CD4-positive, alpha-beta T cell treated with Interleukin-4 for 4 hours (primary cell): Measurements from ENCODE around the gene EVPL.
"Not testable (repeated sequence)": the region's sequence is repeated elsewhere in the genome, so short reads cannot be mapped to it uniquely, and the experiment has no call there.

Experiments
- DNase-seq: peaks from one replicate; pipeline ENCODE4 v3.0.0-alpha.2; 2020

Gene EVPL

GRCh38 chr17:75996665-75997590 lies 30.2 kb downstream of the EVPL start:
- DNase-seq, result peak; percentile 30

DNA sequence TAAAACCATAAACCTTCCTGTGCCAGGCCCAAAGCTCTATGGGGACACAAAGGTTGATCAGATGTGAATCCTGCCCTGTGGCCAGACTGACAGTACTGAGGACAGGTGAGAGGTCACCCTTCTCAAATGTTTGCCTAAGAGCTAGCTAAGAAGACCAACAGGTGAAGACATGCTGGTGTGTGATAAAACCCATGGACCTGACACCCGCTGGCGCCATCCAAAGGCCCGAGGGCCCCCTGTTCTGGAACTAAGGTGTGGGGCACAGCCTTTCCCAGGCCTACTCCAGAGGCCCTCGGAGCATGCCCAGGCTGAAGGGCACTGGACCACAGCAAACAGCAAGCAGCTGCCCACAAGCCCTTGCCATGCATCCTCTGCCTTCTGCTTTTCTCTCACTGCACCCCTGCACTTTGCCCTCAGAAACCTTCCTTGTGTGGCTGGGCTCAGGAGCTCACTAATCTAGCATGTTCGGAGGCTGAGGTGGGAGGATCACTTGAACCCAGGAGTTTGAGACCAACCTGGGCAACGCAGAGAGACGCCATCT lies 31.7 kb downstream of the EVPL start:
- DNase-seq, result no peak

DNA sequence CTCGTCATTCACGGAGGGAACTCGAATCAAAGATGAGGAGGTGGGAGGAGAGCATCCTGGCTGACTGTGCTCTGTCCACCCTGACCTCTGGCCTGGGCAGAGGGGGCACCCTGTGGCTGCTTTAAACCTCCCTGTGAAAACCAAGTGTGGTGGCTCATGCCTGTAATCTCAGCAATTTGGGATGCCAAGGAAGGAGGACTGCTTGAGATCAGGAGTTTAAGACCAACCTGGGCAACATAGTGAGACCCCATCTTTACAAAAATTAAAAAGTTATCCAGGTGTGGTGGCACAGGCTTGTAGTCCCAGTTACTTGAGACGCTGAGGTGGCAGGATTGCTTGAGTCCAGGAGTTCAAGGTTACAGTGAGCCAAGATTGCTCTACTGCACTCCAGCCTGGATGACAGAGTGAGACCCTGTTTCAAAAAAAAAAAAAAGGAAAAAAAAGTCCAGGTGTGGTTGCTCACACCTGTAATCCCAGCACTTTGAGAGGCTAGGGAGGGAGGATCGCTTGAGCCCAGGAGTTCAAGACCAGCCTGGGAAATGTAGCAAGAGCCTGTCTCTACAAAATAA lies 32.2 kb downstream of the EVPL start:
- DNase-seq, result no peak

DNA sequence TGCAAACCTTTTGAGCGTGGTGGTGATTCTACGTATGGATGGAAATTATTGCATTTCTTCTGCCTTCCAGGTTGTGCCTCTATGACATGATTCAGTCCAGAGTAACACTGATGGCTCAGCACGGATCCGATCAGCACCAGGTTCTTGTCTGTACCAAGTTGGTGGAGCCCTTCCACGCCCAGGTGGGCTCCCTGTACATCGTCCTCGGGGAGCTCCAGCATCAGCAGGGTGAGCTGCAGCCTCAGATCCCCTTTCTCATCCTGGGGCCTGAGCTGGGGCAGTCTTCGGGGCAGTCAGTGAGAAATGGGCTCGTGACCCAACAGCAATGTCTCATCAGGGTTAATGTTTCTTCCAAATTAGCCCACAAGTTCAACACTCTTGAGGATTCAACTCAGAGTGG lies 35.7 kb downstream of the EVPL start:
- no peak for DNase-seq

DNA sequence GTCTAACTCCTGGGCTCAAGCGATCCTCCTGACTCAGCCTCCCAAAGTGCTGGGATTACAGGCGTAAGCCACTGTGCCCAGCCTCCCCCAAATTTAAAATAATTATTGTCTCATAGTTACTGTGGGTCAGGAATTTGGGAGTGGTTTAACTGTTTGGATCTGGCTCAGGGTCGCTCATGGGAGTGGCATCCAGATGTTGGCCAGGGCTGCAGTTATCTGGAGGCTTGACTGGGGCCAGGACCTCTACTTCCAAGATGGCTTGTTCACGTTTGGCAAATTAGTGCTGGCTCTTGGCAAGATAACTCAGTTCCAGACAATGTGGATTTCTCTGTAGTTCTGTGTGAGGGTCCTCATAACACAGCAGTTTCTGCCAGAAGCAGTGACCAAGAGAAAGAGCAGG lies 40.1 kb downstream of the EVPL start:
- DNase-seq, result no peak

DNA sequence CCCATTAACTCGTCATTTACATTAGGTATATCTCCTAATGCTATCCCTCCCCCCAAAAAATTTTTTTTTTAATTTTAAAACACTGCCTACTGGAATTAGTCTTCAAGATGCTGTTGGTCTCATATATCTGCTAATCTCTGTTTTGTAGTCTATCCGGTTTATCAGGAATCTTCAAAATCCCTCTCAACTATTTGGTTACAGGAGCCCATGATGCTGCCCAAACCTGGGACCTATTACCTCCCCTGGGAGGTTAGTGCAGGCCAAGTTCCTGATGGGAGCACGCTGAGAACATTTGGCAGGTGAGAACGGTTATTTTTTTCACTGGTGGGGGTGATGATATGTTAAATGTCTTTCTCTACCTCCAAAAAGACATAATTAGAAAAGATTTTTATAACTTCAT lies 41.1 kb downstream of the EVPL start:
- DNase-seq, result no peak

GRCh38 chr17:75983501-75984181 lies 43.5 kb downstream of the EVPL start:
- no peak for DNase-seq

DNA sequence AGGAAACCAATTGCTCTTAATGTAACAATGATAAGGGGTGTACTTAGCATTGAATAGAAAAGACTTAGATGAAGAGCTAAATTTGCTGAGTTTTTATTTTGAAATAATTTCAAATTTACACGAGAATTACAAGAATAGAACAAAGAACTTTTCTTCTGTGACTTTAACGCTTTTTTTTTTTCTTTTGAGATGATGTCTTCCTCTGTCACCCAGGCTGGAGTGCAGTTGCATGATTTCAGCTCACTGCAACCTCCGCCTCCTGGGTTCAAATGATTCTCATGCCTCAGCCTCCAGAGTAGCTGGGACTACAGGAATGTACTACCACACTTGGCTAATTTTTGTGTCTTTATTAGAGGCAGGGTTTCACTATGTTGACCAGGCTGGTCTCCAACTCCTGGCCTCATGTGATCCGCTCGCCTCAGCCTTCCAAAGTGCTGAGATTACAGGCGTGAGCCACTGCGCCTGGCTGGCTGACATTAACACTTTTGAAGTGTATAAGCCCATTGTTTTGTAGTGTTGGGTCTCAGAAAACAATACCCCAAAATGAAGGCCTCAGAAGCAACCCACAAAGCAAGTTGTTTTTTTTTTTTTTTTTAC lies 46.0 kb downstream of the EVPL start:
- no peak for DNase-seq

DNA sequence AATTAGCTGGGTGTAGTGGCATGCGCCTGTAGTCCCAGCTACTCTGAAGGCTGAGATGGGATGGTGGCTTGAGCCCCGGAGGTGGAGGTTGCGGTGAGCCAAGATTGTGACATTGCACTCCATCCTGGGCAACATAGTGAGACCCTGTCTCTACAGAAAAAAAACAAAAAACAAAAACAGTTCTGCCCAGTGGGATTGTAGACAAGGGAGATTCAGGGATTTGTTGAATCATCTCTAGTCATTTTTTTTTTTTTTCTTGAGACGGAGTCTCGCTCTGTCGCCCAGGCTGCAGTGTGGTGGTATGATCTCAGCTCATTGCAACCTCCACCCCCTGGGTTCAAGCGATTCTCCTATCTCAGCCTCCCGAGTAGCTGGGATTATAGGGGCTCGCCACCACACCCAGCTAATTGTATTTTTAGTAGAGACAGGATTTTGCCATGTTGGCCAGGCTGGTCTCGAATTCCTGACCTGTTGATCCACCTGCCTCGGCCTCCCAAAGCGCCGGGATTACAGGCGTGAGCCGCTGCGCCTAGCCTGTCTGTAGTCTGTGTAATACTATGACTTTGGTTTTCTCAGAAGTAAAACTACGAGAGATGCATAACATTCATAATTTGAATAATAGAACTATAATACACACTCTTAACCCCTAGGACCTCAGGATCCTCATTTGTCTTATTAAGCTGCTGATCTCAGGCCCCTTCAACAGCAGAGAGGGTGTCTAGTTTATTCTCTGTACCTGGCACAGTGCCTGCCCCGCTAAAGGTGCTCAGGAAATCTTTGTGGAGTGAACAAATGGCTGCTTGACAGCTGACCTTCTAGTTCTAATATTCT lies 46.7 kb downstream of the EVPL start:
- DNase-seq, result no peak

GRCh38 chr17:75979705-75980187 lies 47.4 kb downstream of the EVPL start:
- DNase-seq, result no peak

DNA sequence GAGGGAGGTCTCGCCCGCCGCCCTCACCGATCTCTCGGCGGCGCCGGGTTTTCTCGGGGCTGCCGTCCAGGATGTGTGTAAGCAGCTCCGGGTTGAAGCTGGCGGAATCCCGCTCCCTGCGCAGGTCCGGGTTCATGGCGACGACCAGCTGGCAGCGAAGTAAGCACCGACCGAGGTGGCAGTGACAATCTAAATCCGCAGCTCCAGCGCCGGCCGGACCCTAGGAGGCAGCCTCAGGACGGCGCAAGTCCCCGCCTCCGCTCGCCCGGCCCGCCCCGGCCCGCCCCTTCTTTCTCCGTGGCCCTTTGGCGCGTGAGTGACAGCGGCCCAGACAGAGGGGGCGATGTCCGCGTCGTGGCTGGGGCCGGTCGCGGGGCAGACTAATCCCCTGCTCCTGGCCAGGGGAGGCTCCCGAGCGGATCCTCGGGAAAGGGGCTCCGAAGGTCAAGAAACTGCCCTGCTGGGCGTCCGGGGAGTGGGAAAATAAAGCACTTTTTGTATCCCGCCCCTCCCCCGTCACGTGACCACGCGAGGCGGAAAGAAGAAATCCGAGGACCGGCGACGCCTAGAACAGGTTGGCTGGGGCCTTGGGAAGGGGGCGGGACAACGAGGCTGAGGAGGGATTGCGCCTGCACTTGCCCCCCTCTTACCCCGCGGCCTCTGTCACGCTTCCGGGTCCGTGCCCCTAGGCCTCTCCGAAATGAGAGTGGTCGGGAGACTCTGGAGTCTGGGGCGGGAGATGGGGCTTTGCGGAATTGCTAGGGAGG lies 48.0 kb downstream of the EVPL start, which contains the start of the genes ACOX1 and TEN1:
Gene ACOX1, minus strand, starts transcription at position 229 of the 767 bp plus-strand sequence. Its CDS starts 93 bp downstream, at position 136.
Gene TEN1, plus strand, starts transcription at position 303 of the 767 bp plus-strand sequence. CDS start 6,953 bp downstream, outside the sequence.
- peak; percentile 94 for DNase-seq

DNA sequence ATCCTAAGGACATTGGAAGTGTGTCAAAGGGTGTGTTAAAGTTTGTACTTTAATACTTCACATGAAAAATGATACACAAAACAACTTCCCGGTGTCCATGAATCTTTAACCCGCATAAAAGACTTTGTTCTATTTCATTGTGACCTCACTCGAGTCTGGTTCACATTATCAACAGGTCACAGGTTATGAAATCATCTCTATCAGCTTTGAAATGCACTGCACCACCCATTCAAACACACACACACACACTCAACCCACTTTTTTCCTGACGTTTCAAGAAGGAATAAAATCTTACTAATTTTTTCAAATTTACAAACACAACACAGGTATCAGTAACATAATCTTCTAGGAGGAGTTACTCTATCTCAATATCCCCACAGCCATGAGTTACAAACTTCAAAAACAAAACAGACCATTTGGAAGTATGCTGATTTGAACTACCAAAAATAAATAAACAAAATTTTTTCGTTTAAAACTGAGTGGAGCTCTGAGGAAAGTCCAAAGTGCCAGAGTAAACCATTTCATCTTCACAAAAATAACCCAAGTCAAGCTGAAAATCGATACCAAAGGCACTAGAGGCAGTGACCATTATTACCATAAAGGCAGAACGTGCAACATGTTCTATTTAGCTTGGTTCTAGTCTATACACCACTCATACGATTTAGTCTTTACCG lies 50.8 kb downstream of the EVPL start:
- DNase-seq, result no peak

DNA sequence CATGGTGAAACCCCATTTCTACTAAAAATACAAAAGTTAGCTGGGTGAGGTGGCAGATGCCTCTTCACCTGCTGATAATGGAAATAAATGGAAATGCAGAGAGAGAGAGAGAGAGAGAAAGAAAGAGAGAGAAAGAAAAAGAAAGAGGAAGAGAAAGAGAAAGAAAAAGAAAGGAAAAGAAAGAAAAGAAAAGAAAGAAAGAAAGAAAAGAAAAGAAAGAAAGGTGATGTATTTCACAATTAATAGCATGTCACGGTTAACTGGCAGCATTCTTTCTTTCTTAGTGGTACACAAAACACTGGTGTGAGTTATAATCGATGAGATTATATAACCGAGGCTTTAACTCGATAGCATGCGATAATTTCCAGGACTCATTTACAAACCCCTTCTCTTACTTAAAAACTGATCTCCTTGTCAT lies 51.3 kb downstream of the EVPL start:
- DNase-seq, result no peak

GRCh38 chr17:75975187-75975586 lies 51.9 kb downstream of the EVPL start:
- not testable (repeated sequence) for DNase-seq

DNA sequence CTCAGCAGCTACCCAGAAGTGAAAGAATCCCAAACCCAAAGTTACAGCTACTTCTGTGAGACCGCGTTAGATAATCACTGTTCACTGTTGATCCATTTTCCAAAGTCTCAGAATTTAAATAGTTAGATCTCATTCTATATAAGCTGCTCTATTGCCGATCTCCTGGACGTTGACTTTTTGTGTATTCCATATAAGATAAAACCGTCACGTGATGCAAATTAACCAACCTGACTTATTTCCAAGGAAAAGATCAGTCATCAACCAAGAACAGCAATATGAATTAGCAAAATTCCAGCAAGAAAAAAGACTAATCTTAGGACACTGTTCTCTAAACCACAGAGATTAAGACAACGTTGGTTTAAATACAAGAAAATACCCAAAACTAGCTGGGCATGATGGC lies 56.5 kb downstream of the EVPL start:
- DNase-seq, result no peak

GRCh38 chr17:75970011-75970523 lies 57.0 kb downstream of the EVPL start:
- DNase-seq, result no peak

- DNase-seq, result not testable (repeated sequence)
These were observed 58.1 kb downstream of the EVPL start for GRCh38 chr17:75969044-75969443.

DNA sequence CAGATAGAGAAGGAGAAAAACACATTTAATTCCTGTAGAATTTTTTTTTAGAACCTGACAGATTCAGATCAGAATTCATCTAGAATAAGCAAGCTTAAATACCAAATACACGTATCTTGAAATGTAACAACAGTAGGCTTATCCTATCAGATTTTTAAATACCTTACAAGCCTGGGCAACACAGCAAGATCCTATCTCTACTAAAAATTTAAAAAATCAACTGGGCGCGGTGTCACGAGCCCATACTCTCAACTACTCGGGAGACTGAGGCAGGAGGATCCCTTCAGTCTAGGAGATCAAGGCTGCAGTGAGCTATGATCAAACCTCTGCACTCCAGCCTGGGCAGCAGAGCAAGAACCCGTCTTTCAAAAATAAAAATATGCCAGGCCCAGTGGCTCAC lies 61.6 kb downstream of the EVPL start:
- no peak for DNase-seq

DNA sequence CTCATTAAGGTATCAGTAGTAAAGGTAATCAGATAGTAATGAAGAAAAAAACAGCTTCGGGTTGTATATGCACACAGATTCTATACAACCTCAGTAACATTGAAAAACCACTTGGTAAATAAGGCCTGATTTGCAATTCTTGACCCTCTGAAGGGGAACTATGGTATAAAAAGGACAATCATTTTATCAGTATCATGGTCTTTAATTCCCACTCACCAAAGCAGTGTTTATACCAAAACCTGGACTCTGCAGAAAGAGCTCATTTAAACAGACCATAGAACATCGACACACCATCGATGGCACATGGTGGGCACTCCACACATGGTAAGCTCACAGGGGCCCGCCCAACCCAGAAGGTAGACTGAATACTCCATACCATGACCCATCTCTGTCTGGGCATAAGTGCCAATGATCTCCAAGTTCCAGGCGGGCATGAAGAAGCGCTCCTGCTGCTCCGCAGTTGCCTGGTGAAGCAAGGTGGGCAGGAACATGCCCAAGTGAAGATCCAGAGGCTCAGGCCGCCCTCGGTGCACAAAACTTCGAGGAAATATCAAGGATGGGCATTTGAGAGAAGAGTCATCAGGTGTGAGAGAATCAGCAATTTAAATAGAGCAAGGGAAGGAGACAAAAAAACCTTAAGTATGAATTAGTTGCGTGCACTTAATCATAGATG lies 67.1 kb downstream of the EVPL start:
- DNase-seq, result no peak
